ENCODE measurements around the gene LMAN2. TPM values are rescaled to one million over a fixed set of nuclear protein-coding genes. Genes with fewer than 3 reads are reported as not detected.

The LMAN2 gene
- 229 TPM for total RNA-seq

DNA sequence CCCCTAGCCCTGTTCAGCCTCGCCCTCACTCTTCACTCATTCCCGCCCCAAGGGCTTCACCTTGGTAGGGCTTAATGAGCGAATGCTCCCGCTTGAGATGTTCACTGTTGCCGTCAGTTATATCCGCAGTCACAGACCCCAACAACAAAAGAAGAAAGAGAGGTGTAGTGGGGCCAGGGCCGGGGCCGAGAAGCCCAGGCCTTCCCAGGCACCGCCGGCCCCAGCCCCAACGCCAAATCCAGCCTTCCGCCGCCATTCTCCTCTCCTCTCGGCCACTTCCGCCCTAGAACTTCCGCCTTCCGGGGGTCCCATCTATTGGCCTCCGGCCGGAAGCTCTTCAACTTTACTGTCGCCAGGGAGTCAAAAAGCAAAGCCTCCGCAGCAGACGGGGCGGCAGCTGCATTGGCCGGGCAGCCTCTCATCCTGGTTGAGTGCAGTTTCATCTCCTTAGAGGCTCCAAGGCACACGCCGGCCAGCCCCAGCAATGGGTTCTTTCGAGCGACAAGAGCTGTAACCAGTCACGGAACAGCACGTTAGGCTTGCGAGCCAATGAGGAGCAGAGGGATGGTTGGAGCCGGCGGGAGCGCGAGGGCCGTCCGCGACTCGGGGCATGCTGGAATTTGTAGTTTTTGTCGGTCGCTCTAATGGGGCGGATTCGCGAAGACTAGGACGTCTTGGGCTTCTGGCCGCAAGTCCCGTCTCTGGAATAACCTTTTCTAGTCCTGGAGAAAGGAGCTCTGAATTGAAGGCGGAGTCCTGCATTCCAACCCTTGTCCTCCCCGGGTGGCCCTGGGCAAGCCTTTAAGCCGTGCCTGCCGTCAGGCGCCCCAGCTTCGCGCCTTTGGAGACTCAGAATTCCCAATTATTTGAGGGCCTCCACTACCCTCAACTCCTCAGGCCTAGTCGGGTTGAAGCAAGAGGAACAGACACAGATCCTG is at the start of gene LMAN2:
TSS of gene LMAN2 (minus strand) at position 277 of the 938 bp plus-strand sequence. CDS start at position 256, 21 bp downstream.
- Histone ChIP-seq H3K27me3 (no peaks in the 10 kb centered on the region), H3K4me3 (peak within 1 kb of the TSS; percentile 68 to 71), H3K27ac (peak within 1 kb of the TSS; percentile 81 to 94), H3K4me1 (peaks cover 7 to 24% of the 10 kb centered on the region in 2 donors), H3K9me3 (no peaks in the 10 kb centered on the region), H3K36me3 (peaks cover 3 to 14% of the 10 kb centered on the region in 2 donors)
- intact Hi-C loops (cut with DNase I): loop anchor here (1.0 to 2.0 kb wide), 3 partner anchors 15 to 75 kb away; partner anchors contain the start of gene GRK6
- peak; percentile 76 to 96 for DNase-seq (ENCODE audit: low spot score in 2 of 2)
- TF ChIP-seq, protein P1, sequence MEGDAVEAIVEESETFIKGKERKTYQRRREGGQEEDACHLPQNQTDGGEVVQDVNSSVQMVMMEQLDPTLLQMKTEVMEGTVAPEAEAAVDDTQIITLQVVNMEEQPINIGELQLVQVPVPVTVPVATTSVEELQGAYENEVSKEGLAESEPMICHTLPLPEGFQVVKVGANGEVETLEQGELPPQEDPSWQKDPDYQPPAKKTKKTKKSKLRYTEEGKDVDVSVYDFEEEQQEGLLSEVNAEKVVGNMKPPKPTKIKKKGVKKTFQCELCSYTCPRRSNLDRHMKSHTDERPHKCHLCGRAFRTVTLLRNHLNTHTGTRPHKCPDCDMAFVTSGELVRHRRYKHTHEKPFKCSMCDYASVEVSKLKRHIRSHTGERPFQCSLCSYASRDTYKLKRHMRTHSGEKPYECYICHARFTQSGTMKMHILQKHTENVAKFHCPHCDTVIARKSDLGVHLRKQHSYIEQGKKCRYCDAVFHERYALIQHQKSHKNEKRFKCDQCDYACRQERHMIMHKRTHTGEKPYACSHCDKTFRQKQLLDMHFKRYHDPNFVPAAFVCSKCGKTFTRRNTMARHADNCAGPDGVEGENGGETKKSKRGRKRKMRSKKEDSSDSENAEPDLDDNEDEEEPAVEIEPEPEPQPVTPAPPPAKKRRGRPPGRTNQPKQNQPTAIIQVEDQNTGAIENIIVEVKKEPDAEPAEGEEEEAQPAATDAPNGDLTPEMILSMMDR (IDR thresholded peaks at IDR 0.05): no peak

- no peaks in the 10 kb centered on the region for H3K36me3 ChIP-seq
Measured at GRCh38 chr5:177399997-177400868, 48.8 kb upstream of the LMAN2 start, which contains the start of gene PFN3. TSS of gene PFN3 (minus strand) at chr5:177400661. CDS start at chr5:177400576, 85 bp downstream.

GRCh38 chr5:177397875-177398390 is 46.5 kb upstream of the LMAN2 start:
- Histone ChIP-seq H3K9me3 (no peaks in the 10 kb centered on the region), H3K36me3 (no peaks in the 10 kb centered on the region), H3K27me3 (peaks cover 33% of the 10 kb centered on the region), H3K27ac (no peak overlapping the region), H3K4me3 (no peak overlapping the region), H3K4me1 (peaks cover 1 to 9% of the 10 kb centered on the region in 2 donors)
- intact Hi-C loops (cut with DNase I): no loop called here
- TF ChIP-seq, protein P1 (IDR thresholded peaks at IDR 0.05): no peak
- DNase-seq (ENCODE audit: low spot score in 2 of 2): no peak

More at GRCh38 chr5:177399997-177400868, 48.8 kb upstream of the LMAN2 start, which contains the start of gene PFN3:
- Histone ChIP-seq H3K27me3 (peaks cover 41% of the 10 kb centered on the region), H3K9me3 (no peaks in the 10 kb centered on the region), H3K4me1 (peaks cover 17 to 24% of the 10 kb centered on the region in 2 donors), H3K4me3 (no peak within 1 kb of the TSS), H3K27ac (no peak within 1 kb of the TSS)
- TF ChIP-seq, protein P1 (IDR thresholded peaks at IDR 0.05): no peak
- DNase-seq (ENCODE audit: low spot score in 2 of 2): no peak
- intact Hi-C loops (cut with DNase I): no loop called here

DNA sequence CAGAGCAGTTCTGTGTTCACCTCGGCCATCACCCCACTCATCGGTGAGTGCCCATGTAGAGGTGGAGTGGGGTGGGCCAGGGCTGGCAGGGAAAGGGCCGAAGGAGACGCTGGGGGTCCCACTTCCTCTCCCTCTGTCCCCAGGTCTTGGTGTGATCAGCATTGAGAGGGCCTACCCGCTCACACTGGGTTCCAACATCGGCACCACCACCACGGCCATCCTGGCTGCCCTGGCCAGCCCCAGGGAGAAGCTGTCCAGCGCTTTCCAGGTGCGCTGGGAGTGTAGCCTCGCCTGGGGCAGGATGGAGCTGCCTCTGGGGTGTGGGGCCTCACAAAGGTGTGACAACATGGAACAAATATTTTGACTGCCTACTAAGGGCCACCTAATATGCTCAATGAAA is 45.3 kb upstream of the LMAN2 start:
- TF ChIP-seq, protein P1 (IDR thresholded peaks at IDR 0.05): no peak
- H3K9me3 ChIP-seq: no peaks in the 10 kb centered on the region
- H3K4me1 ChIP-seq: peaks cover 0 to 3% of the 10 kb centered on the region in 2 donors
- no peaks in the 10 kb centered on the region for H3K36me3 ChIP-seq
- DNase-seq (ENCODE audit: low spot score in 2 of 2): no peak
- H3K27ac ChIP-seq: no peak overlapping the region
- intact Hi-C loops (cut with DNase I): no loop called here
- H3K27me3 ChIP-seq: peaks cover 23% of the 10 kb centered on the region
- no peak overlapping the region for H3K4me3 ChIP-seq

- Histone ChIP-seq H3K4me3 (no peak overlapping the region), H3K9me3 (no peaks in the 10 kb centered on the region), H3K27me3 (peaks cover 17% of the 10 kb centered on the region), H3K27ac (no peak overlapping the region), H3K36me3 (no peaks in the 10 kb centered on the region), H3K4me1 (peaks cover 0 to 3% of the 10 kb centered on the region in 2 donors)
- intact Hi-C loops (cut with DNase I): no loop called here
- TF ChIP-seq, protein P1 (IDR thresholded peaks at IDR 0.05): no peak
- no peak for DNase-seq (ENCODE audit: low spot score in 2 of 2)
Measured at GRCh38 chr5:177396078-177396477, 44.6 kb upstream of the LMAN2 start.

Data from ascending aorta (tissue), 2 donors.